H1 (cell line): ENCODE data around the gene WDR64. TPM values are rescaled to one million over a fixed set of nuclear protein-coding genes. Genes with fewer than 3 reads are reported as not detected.

Experiments used
- CTCF ChIA-PET: fragments of 300-600 bp; sonication (Branson Sonifier 250); formaldehyde crosslinking; loops from one replicate; lab custom pipeline; 2021; ENCODE audit not compliant: partially characterized antibody; lab: Charles Lee
- POLR2A ChIA-PET: fragments of 300-600 bp; sonication (Branson Sonifier 250); formaldehyde crosslinking; loops from one replicate; lab custom pipeline; 2021; ENCODE audit warnings: inconsistent platforms; ENCODE audit not compliant: partially characterized antibody; lab: Charles Lee
- DNase-seq, 2 experiments: peaks; one replicate each; pipeline versions ENCODE4 v3.0.0 to v3.0.0-alpha.2; 2010 to 2022; ENCODE audit warnings: low spot score in 2 of 2, low read depth in 1 of 2, mixed read lengths in 1 of 2
- FAIRE-seq: peaks from 2 replicates; lab custom pipeline; 2011; peaks lifted over from hg19 to GRCh38; lab: Jason Lieb, UNC
- H2AFZ ChIP-seq: 2 replicates; pipeline ENCODE4 v1.8.1; 2012; ENCODE audit warnings: low read length, inconsistent platforms
- H2AK5ac ChIP-seq: 2 replicates; pipeline ENCODE4 v1.6.1; 2013; ENCODE audit warnings: low read depth, low read length
- H2BK120ac ChIP-seq: replicated peaks from 2 replicates; pipeline ENCODE3; 2013; ENCODE audit warnings: low read depth, low read length, inconsistent platforms
- H2BK12ac ChIP-seq: 2 replicates; pipeline ENCODE4 v1.6.1; 2013; ENCODE audit warnings: low read depth, low read length
- H2BK15ac ChIP-seq: 2 replicates; pipeline ENCODE4 v1.6.1; 2013; ENCODE audit warnings: low read length
- H2BK20ac ChIP-seq: 2 replicates; pipeline ENCODE4 v1.6.1; 2013; ENCODE audit warnings: low read length
- H2BK5ac ChIP-seq: 2 replicates; pipeline ENCODE4 v1.6.1; 2013; ENCODE audit warnings: low read depth, low read length
- H3K14ac ChIP-seq: 2 replicates; pipeline ENCODE4 v1.6.1; 2013; ENCODE audit warnings: inconsistent platforms; ENCODE audit not compliant: insufficient read length
- H3K18ac ChIP-seq: 2 replicates; pipeline ENCODE4 v1.6.1; 2013; ENCODE audit warnings: low read length; ENCODE audit errors: extremely low read depth
- H3K23ac ChIP-seq: 2 replicates; pipeline ENCODE4 v1.6.1; 2013; ENCODE audit warnings: inconsistent platforms; ENCODE audit not compliant: insufficient read length
- H3K23me2 ChIP-seq: 2 replicates; pipeline ENCODE4 v1.6.1; 2013; ENCODE audit warnings: low read depth, low read length
- H3K27ac ChIP-seq: 2 replicates; pipeline ENCODE4 v1.6.1; 2011; ENCODE audit warnings: low read depth, low read length, inconsistent platforms
- H3K27me3 ChIP-seq, 4 experiments: replicated peaks in 1 of 4; 1 replicate in 1 of 4; 2 replicates in 3 of 4; pipeline versions ENCODE4 v1.6.1 to v1.8.1; 2011 to 2013; ENCODE audit warnings: low read length in 3 of 4, mild to moderate bottlenecking in 3 of 4, inconsistent platforms in 2 of 4, mixed read lengths in 2 of 4, moderate library complexity in 1 of 4; ENCODE audit not compliant: control insufficient read depth in 3 of 4, insufficient read depth in 3 of 4; ENCODE audit errors: extremely low read depth in 1 of 4
- H3K36me3 ChIP-seq, 4 experiments: 2 replicates each; pipeline versions ENCODE4 v1.6.1 to v1.8.1; 2011 to 2013; ENCODE audit warnings: mild to moderate bottlenecking in 4 of 4, low read length in 3 of 4, moderate library complexity in 2 of 4, control low read depth in 1 of 4, inconsistent platforms in 1 of 4; ENCODE audit not compliant: insufficient read depth in 4 of 4, control insufficient read depth in 2 of 4
- H3K4ac ChIP-seq: replicated peaks from 2 replicates; pipeline ENCODE3; 2013; ENCODE audit warnings: low read length, low read depth, mixed read lengths, inconsistent platforms; ENCODE audit not compliant: insufficient read length
- H3K4me1 ChIP-seq, 4 experiments: replicated peaks in 1 of 4; 1 replicate in 1 of 4; 2 replicates in 3 of 4; pipeline versions ENCODE4 v1.6.1 to v1.8.1; 2011 to 2013; ENCODE audit warnings: low read length in 3 of 4, inconsistent platforms in 2 of 4, mixed read lengths in 1 of 4; ENCODE audit not compliant: insufficient read depth in 4 of 4, control insufficient read depth in 3 of 4
- H3K4me2 ChIP-seq, 2 experiments: 2 replicates each; pipeline versions ENCODE4 v1.6.1 to v1.8.1; 2011 to 2013; ENCODE audit warnings: low read depth in 2 of 2, low read length in 2 of 2, control low read depth in 1 of 2, inconsistent platforms in 1 of 2, mild to moderate bottlenecking in 1 of 2; ENCODE audit not compliant: insufficient read depth in 1 of 2
- H3K4me3 ChIP-seq, 4 experiments: fragments of 200-600, 300-600 bp in 1 of 4; sonication (generic), shearing (Covaris generic), sonication (Bioruptor Twin) in 1 of 4; 2 replicates each; pipeline versions ENCODE4 v1.5.1 to v1.8.1; 2011 to 2016; ENCODE audit warnings: low read length in 4 of 4, low read depth in 3 of 4, control low read depth in 2 of 4, inconsistent platforms in 2 of 4, mild to moderate bottlenecking in 2 of 4, mixed read lengths in 1 of 4, moderate library complexity in 1 of 4; ENCODE audit not compliant: insufficient read depth in 2 of 4; ENCODE audit errors: extremely low read depth in 1 of 4
- H3K56ac ChIP-seq: replicated peaks from 2 replicates; pipeline ENCODE3; 2013; ENCODE audit warnings: low read depth, mild to moderate bottlenecking, mixed read lengths, low read length, inconsistent platforms; ENCODE audit not compliant: insufficient read length
- H3K79me1 ChIP-seq: 2 replicates; pipeline ENCODE4 v1.6.1; 2013; ENCODE audit warnings: low read depth, low read length, control low read depth
- H3K79me2 ChIP-seq, 2 experiments: 2 replicates each; pipeline versions ENCODE4 v1.6.1 to v1.8.1; 2012 to 2013; ENCODE audit warnings: low read length in 2 of 2, mild to moderate bottlenecking in 2 of 2, inconsistent platforms in 1 of 2; ENCODE audit not compliant: insufficient read depth in 2 of 2, control insufficient read depth in 1 of 2
- H3K9ac ChIP-seq, 4 experiments: replicated peaks in 1 of 4; 1 replicate in 1 of 4; 2 replicates in 3 of 4; pipeline versions ENCODE4 v1.6.1 to v1.8.1; 2011 to 2013; ENCODE audit warnings: low read depth in 3 of 4, low read length in 3 of 4, control low read depth in 2 of 4, mild to moderate bottlenecking in 2 of 4, moderate library complexity in 2 of 4, inconsistent platforms in 1 of 4; ENCODE audit errors: extremely low read depth in 1 of 4
- H3K9me3 ChIP-seq, 2 experiments: 2 replicates each; pipeline versions ENCODE4 v1.6.1 to v1.8.1; 2012 to 2013; ENCODE audit warnings: mild to moderate bottlenecking in 2 of 2, moderate library complexity in 2 of 2, control low read depth in 1 of 2, inconsistent platforms in 1 of 2, low read depth in 1 of 2, low read length in 1 of 2, mixed read lengths in 1 of 2; ENCODE audit not compliant: insufficient read depth in 2 of 2
- H4K20me1 ChIP-seq, 2 experiments: replicated peaks in 1 of 2; 2 replicates each; pipeline versions ENCODE3 to v1.8.1; 2011 to 2013; ENCODE audit warnings: inconsistent platforms in 2 of 2, low read length in 2 of 2, mild to moderate bottlenecking in 1 of 2; ENCODE audit not compliant: insufficient read depth in 2 of 2, control insufficient read depth in 1 of 2
- H4K5ac ChIP-seq: 2 replicates; pipeline ENCODE4 v1.6.1; 2013; ENCODE audit warnings: low read length, low read depth, mixed read lengths, inconsistent platforms; ENCODE audit not compliant: insufficient read length
- H4K8ac ChIP-seq: 2 replicates; pipeline ENCODE4 v1.8.0; 2013; ENCODE audit warnings: mild to moderate bottlenecking, moderate library complexity, low read length, inconsistent platforms; ENCODE audit not compliant: insufficient read depth; ENCODE audit errors: extremely low read depth
- H4K91ac ChIP-seq: replicated peaks from 2 replicates; pipeline ENCODE3; 2013; ENCODE audit warnings: low read length, mixed read lengths, inconsistent platforms; ENCODE audit not compliant: insufficient read length
- CEBPB ChIP-seq: IDR thresholded peaks from 2 replicates; pipeline ENCODE4 v1.6.1; 2012; ENCODE audit warnings: low read depth, low read length
- CHD1 ChIP-seq: IDR thresholded peaks from 2 replicates; pipeline ENCODE4 v1.6.1; 2012; ENCODE audit warnings: low read depth, low read length, improper control_type of control experiment
- CREB1 ChIP-seq: IDR thresholded peaks from 2 replicates; pipeline ENCODE4 v1.6.1; 2012; ENCODE audit warnings: inconsistent platforms
- EZH2 ChIP-seq: fragments of 200-600 bp; sonication (generic); IDR thresholded peaks from 2 replicates; pipeline ENCODE4 v1.7.1; 2012; ENCODE audit warnings: low read depth, mild to moderate bottlenecking, moderate library complexity, low read length, inconsistent platforms; ENCODE audit not compliant: severe bottlenecking
- JUN ChIP-seq: IDR thresholded peaks from 2 replicates; pipeline ENCODE4 v1.6.1; 2011; ENCODE audit warnings: low read depth, mild to moderate bottlenecking, improper control_type of control experiment, low read length
- MAFK ChIP-seq: IDR thresholded peaks from 2 replicates; pipeline ENCODE4 v1.6.1; 2012; ENCODE audit warnings: low read depth, mild to moderate bottlenecking, improper control_type of control experiment, low read length
- POU5F1 ChIP-seq: IDR thresholded peaks from 2 replicates; pipeline ENCODE4 v1.6.1; 2011; ENCODE audit warnings: low read depth, mild to moderate bottlenecking, low read length, moderate library complexity
- SIRT6 ChIP-seq: IDR thresholded peaks from one replicate; pipeline ENCODE4 v1.7.1; 2012; ENCODE audit warnings: low read length, inconsistent platforms
- WGBS, 2 experiments: shearing (Covaris generic) in 1 of 2; methylation state at CpG; one replicate each; pipeline versions ENCODE4 v1.1.6 to v1.1.7; 2013 to 2015; ENCODE audit warnings: low lambda C conversion rate in 2 of 2, mixed read lengths in 2 of 2, inconsistent platforms in 1 of 2, low coverage in 1 of 2, missing lambda C conversion rate in 1 of 2; ENCODE audit not compliant: insufficient replicate concordance in 2 of 2, insufficient coverage in 1 of 2, insufficient read length in 1 of 2; ENCODE audit errors: extremely low coverage in 1 of 2, missing lambda C conversion rate in 1 of 2; 5-methylcytosine and 5-hydroxymethylcytosine counted together
- polyA plus RNA-seq, 7 experiments: library from polyadenylated mRNA; depleted of rRNA in 3 of 7; stranded (reverse) in 5 of 7; unstranded in 2 of 7; fragments of >200 nt in 5 of 7; fragments of 200-250 nt in 2 of 7; gene quantifications; 1 replicate in 5 of 7; 2 replicates in 1 of 7; 4 replicates in 1 of 7; pipeline versions ENCODE4 v1.2.1 to v1.2.3, GENCODE V29; 2011 to 2013; ENCODE audit warnings: missing spikeins in 2 of 7, mixed read lengths in 2 of 7
- total RNA-seq: library from RNA; stranded (reverse); fragmentation: NEBNext Ultra II Directional; extraction: Animal tissue kit (Norgen Biotek cat#: 25700); gene quantifications from 2 replicates; pipeline ENCODE4 v1.2.1, GENCODE V29; 2021

Gene WDR64
- total and polyA plus RNA-seq, 2 of the 8 experiments (the other 6 are each of a cell fraction or from before 2014, with no cell fraction given), result 0.02 TPM; not detected in 1

- ChIA-PET POLR2A (no interaction called here), CTCF (interaction anchor here (0.8 kb wide), 1 partner anchor 81 kb away, joined by 3 read pairs; no protein-coding TSS in a partner anchor)
- H2BK5ac ChIP-seq, result no peak overlapping the region
- H3K56ac ChIP-seq, result no peak overlapping the region
- no peak overlapping the region for H2BK15ac ChIP-seq
- no peaks in the 10 kb centered on the region for H3K4me1 ChIP-seq
- H3K79me2 ChIP-seq, result no peaks in the 10 kb centered on the region
- no peak overlapping the region for H4K8ac ChIP-seq
- H3K9me3 ChIP-seq, result no peaks in the 10 kb centered on the region
- FAIRE-seq (no peak), DNase-seq (no peak)
- H4K91ac ChIP-seq, result no peak overlapping the region
- H2BK120ac ChIP-seq, result no peak overlapping the region
- no peak overlapping the region for H4K5ac ChIP-seq
- H3K4ac ChIP-seq, result no peak overlapping the region
- TF ChIP-seq CREB1, result no peak
- TF ChIP-seq CHD1, result no peak
- no peak for TF ChIP-seq EZH2
- peak; percentile 54 for TF ChIP-seq MAFK
- no peak for TF ChIP-seq JUN
- no peak for TF ChIP-seq CEBPB
- no peak for TF ChIP-seq POU5F1
- no peak for TF ChIP-seq SIRT6
- H2BK20ac ChIP-seq, result no peak overlapping the region
- H2BK12ac ChIP-seq, result no peak overlapping the region
- no peak overlapping the region for H2AK5ac ChIP-seq
- H3K27me3 ChIP-seq, result no peaks in the 10 kb centered on the region
- no peak overlapping the region for H2AFZ ChIP-seq
- H3K4me3 ChIP-seq, result no peak overlapping the region
- no peaks in the 10 kb centered on the region for H3K79me1 ChIP-seq
- no peaks in the 10 kb centered on the region for H3K36me3 ChIP-seq
- H3K18ac ChIP-seq, result no peak overlapping the region
- WGBS, 2 experiments, result 72% methylated on average over 6 of the region's 6 CpGs; no CpG with 5 or more reads in 1 of the 2 experiments
- H3K23ac ChIP-seq, result no peak overlapping the region
- H3K4me2 ChIP-seq, result no peak overlapping the region
- H3K14ac ChIP-seq, result no peak overlapping the region
- no peak overlapping the region for H3K27ac ChIP-seq
- no peak overlapping the region for H3K9ac ChIP-seq
- peaks cover 2% of the 10 kb centered on the region; the same call in 1 of the 2 replicates for H3K23me2 ChIP-seq
- H4K20me1 ChIP-seq, result no peaks in the 10 kb centered on the region
These were observed 163.9 kb downstream of the WDR64 start for GRCh38 chr1:241816008-241816407.
